ENCODE data around the gene GALNS.
A peak's percentile ranks its signal among the peaks of the same experiment; 100 is the strongest.
"Not testable (repeated sequence)": the region's sequence is repeated elsewhere in the genome, so short reads cannot be mapped to it uniquely, and the experiment has no call there.

The GALNS gene

GRCh38 chr16:88834670-88835069 is 22.1 kb downstream of the GALNS start:
- no peak for DNase-seq

DNA sequence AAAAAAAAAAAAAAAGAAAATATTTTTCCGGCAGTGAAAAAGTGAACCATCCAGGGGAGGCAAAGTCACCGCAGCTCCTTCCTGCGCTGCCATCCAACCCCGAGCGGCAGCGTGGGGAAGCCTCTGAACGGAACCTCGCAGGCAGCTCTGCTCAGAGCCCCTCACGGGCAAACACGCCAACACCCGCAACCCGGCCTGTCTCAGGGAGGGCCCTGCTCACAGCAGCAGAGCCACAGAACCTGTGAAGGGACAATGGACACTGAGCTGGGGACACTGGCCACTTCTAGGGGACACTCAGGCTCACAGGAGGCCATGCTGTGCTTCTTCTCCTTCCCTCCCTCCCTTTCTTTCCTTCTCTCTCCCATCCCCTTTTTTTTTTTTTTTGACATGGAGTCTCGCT is 23.7 kb downstream of the GALNS start:
- DNase-seq = no peak

DNA sequence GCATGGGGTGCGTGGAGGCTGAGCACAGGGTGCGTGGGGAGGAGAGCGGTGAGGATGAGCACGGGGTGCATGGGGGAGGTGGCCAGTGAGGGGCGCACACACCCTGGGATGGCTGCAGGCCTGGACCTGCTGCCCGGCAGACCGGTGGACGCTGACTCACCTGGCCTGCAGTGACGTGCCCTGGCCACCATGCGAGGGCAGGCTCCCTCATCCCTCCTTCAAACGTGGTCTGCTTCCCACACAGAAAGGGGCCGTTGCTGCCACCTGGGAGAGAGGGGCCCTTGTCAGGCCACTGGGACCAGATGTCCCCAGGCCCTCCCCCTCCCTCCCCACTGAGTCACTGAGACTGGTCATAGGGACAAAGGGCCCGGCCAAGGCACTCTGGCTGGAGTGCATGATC is 24.9 kb downstream of the GALNS start:
- no peak for DNase-seq

DNA sequence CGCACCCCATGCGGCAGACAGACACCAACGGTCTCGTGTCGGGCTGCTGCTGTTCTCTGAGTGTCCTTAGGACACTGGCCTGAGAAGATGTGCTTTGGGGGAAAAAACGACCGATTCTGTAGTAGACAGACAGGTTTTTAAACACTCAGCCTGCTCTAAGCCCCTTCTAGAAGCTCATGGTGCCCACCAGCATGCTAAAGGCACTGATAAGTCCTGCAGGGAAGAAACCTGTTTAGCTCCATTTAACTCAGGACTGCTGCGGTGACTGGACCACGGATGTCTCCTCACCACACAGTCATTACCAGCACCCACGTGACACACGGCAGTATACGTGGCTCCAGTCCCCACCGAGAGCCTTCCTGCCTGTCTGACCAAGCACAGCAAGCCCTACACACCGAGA is 26.0 kb downstream of the GALNS start:
- DNase-seq = no peak

GRCh38 chr16:88830258-88830657 is 26.5 kb downstream of the GALNS start:
- no peak for DNase-seq

DNA sequence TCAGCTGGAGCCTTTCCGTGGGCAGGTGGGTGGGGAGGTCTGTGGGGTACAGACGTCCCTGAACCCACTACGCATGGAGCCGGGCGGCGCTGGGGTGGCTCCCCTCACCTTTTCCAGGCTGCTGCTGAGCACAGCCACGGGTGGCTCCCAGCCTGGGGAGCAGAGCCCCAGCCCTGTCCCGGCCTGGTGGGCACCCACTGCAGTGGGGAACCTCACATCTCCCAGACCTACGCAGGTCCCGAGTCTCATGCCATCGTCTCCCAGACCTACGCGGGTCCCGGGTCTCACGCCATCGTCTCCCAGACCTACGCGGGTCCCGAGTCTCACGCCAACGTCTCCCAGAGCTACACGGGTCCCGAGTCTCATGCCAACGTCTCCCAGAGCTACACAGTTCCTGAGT is 28.0 kb downstream of the GALNS start:
- no peak for DNase-seq

- no peak for DNase-seq
These were observed 29.0 kb downstream of the GALNS start for GRCh38 chr16:88827727-88828126.

DNA sequence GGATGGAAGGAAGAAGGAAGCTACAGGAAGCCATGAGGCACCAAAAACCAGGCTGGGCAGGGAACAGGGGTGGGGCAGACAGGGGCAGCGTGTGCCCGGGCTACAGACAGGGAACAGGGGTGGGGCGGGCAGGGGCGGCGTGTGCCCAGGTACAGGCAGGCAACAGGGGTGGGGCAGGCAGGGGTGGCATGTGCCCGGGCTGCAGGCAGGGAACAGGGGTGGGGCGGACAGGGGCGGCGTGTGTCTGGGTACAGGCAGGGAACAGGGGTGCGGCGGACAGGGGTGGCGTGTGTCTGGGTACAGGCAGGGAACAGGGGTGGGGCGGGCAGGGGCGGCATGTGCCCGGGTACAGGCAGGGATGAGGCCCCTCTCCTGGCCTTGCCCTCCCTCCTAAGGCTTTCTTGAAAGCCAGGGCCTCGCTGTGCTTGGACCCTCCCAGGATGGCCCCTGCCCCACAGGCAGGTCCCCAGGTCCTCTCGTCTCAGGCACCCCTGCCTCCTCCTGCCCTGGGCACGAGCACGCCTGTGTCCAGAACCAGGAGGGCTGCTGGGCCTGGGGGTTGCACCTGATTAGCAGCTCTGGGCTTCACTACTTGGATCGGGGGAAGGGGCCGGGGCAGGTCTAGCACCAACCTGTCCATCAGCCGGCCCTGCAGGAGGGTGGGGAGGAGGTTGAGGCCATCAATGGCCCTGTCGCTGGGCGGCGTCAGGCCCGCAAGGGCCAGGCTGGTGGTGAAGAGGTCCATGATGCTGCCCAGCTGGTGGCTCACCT is 30.5 kb downstream of the GALNS start:
- DNase-seq = no peak

DNA sequence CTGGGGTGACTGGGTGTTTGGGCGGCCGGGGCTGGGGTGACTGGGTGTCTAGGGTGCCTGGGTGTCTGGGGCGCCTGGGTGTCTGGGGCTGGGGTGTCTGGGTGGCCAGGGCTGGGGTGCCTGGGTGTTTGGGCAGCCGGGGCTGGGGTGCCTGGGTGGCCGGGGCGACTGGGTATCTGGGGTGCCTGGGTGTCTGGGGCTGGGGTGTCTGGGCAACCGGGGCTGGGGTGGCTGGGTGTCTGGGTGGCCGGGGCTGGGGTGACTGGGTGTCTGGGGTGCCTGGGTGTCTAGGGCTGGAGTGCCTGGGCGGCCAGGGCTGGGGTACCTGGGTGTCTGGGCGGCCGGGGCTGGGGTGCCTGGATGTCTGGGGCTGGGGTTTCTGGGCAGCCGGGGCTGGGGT is 31.6 kb downstream of the GALNS start:
- no peak for DNase-seq

DNA sequence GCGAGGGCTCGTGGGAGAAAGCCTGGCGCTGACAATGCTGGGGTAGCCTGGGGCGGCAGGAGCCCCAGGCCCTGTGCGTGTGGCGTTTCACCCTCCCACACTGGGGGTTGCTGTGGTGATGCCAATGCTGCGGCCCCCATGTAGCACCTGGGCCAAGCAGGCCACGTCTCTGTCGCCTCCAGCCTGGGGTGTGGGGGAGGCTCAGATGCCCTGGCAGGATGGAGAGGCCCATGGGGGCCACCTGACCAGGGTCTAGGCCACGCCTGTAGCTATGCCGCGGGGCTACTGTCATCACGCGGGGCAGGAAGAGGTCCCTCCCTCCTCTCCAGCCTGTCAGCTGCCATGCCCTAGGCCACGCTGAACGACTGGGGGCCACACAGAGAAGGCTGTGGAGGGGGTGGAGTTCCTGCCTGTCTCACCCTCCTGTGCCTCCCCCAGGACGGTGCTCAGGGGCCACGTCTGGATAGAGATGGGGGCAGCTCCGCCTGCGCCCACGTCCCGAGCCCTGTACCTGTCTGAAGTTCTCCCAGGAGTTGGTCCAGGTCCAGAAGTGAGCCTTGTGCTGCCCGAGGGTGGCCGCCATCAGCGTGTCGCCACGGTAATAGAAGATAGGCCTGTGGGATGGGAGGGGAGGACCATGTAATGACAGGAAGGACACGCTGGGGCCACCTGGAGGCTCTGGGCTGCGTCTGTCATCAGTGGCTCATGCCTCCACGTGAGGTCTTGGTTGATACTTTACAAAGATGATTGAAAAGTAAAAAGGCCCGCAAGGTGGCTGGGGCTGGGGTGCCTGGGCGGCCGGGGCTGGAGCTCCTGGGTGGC is 32.3 kb downstream of the GALNS start:
- no peak for DNase-seq

GRCh38 chr16:88823646-88824045 is 33.1 kb downstream of the GALNS start:
- not testable (repeated sequence) for DNase-seq

DNA sequence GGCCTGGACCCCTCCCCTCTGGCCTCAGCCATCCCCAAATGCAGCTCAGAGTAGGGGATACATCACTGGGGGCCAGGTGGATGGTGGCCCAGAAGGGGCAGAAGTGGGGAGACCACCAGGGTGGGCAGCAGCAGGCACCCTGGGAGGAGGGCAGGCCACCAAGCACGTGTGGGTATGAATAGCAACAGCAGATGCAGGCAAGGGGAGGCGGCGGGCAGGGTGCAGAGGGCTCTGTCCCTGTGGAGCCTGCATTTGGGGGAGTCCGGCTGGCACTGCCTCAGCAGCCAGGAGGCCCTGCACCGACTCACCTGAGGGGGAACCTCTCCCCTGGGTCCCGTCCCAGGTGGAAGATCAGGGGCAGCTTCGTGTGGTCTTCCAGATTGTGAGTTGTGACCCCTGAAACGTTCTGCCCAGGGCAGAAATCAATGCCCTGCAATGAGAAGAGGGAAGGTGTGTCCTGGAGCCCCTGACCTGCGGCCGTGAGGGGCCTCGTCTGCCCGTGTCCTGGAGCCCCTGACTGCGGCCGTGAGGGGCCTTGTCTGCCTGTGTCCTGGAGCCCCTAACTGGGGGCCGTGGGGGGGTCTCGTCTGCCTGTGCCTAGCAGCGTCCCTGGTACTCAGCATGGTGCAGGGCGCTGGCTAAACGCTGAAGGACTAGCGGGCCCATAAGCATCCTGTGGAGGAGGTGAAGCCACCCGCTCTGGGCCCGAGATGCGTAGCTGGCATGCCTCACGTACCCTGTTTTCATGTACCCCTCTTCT is 34.3 kb downstream of the GALNS start:
- DNase-seq = no peak

- no peak for DNase-seq
These were observed 35.4 kb downstream of the GALNS start for GRCh38 chr16:88821168-88821850.

- no peak for DNase-seq
These were observed 36.2 kb downstream of the GALNS start for GRCh38 chr16:88820385-88821025.

DNA sequence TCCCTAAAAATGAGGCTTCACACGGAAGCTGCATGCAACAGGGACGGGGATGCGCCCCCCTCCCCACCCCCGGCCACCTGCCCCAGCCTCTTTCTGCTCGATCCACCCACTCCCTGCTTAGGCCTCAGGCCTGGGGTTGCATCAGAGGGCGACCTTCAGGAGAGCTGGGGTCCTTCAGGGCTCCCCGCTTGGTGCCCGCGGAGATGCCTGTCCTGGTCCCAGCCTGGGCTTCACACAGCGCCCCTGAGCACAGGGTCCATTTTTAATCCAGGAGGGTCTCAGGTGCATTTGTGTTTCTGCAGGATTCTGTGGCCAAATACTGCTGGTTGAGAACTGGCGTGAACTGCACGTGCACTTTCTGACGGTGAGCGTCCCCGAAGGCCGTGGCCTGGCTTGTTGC is 37.6 kb downstream of the GALNS start:
- DNase-seq = no peak

DNA sequence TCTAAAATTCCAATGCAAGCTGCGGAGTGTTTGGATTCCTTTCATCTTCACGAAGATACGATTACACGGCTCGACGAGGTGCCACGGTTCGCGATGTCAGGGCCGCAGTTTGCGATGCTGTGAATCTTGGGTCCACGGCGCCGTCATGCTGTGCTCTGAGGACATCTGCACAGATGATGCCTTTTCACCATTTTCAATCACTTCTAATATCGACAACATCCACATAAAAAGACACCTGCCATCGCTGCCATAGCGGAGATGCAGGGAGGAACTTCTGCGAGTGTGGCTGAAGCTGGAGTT is 38.2 kb downstream of the GALNS start:
- no peak for DNase-seq

GRCh38 chr16:88817785-88818574 is 38.8 kb downstream of the GALNS start:
- no peak for DNase-seq

- DNase-seq = no peak
These were observed 39.8 kb downstream of the GALNS start for GRCh38 chr16:88816736-88817535.

- DNase-seq = peak; percentile 61
These were observed 40.7 kb downstream of the GALNS start for GRCh38 chr16:88815901-88816589.

DNA sequence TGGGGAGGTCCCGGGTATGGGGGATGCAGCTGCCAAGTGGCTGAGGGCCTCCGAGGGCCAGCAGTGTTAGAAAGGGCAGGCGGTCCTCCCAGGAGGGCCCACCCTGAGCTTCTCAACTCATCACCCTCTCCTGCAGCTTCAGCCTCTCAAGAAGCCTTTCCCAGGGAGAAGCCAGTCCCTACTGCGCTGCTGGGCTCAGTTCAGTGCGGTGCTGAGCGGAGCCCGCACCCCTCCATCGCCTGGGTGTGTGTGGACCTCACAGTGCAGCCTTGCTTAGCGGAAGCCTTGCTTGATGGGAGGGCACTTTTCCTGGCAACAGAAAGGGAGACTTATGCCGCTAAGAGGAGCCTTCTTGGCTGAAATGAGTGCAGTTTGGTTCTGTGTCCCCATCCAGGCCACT is 41.5 kb downstream of the GALNS start:
- no peak for DNase-seq

Measured in right hindlimb (tissue), 1 donor.